ENCODE measurements around the gene REC114. TPM values are rescaled to one million over a fixed set of nuclear protein-coding genes. Genes with fewer than 3 reads are reported as not detected.

The REC114 gene
- total RNA-seq, 4 donors from 2014 or later = not detected

- H3K27me3 ChIP-seq = no peaks in the 10 kb centered on the region
- no peaks in the 10 kb centered on the region for H3K36me3 ChIP-seq
- no peak for DNase-seq
- TF ChIP-seq CTCF (IDR thresholded peaks at IDR 0.05) (no peak), POLR2A (IDR thresholded peaks at IDR 0.05) (no peak)
- intact Hi-C loops (cut with DNase I; ENCODE audit: low total_unique reads) = no loop called here
- H3K4me3 ChIP-seq = no peak overlapping the region
- no peaks in the 10 kb centered on the region for H3K9me3 ChIP-seq
- H3K27ac ChIP-seq = peak overlapping the region in 1 of 2 donors; percentile 77
- peaks cover 5 to 33% of the 10 kb centered on the region in 2 donors for H3K4me1 ChIP-seq
These were observed 164.4 kb downstream of the REC114 start for GRCh38 chr15:73607405-73607804.

- TF ChIP-seq CTCF (IDR thresholded peaks at IDR 0.05) (no peak), POLR2A (IDR thresholded peaks at IDR 0.05) (no peak)
- H3K36me3 ChIP-seq = no peaks in the 10 kb centered on the region
- H3K27me3 ChIP-seq = no peaks in the 10 kb centered on the region
- peak overlapping the region; percentile 27 to 77 for H3K27ac ChIP-seq
- intact Hi-C loops (cut with DNase I; ENCODE audit: low total_unique reads) = no loop called here
- H3K4me1 ChIP-seq = peaks cover 8 to 30% of the 10 kb centered on the region in 2 donors
- H3K4me3 ChIP-seq = no peak overlapping the region
- DNase-seq = no peak
- no peaks in the 10 kb centered on the region for H3K9me3 ChIP-seq
These were observed 164.9 kb downstream of the REC114 start for GRCh38 chr15:73607843-73608242.

GRCh38 chr15:73608475-73608874, 165.5 kb downstream of the REC114 start:
- no peak for DNase-seq
- Histone ChIP-seq H3K27me3 (no peaks in the 10 kb centered on the region), H3K4me3 (no peak overlapping the region), H3K36me3 (no peaks in the 10 kb centered on the region), H3K27ac (peak overlapping the region; percentile 27 to 60), H3K4me1 (peaks cover 15 to 30% of the 10 kb centered on the region in 2 donors), H3K9me3 (no peaks in the 10 kb centered on the region)
- intact Hi-C loops (cut with DNase I; ENCODE audit: low total_unique reads) = no loop called here
- TF ChIP-seq POLR2A (IDR thresholded peaks at IDR 0.05) (no peak), CTCF (IDR thresholded peaks at IDR 0.05) (no peak)

- Histone ChIP-seq H3K27me3 (no peaks in the 10 kb centered on the region), H3K36me3 (no peaks in the 10 kb centered on the region), H3K4me1 (peaks cover 15 to 28% of the 10 kb centered on the region in 2 donors), H3K4me3 (no peak overlapping the region), H3K9me3 (no peaks in the 10 kb centered on the region), H3K27ac (peak overlapping the region; percentile 39 to 60)
- no peak for DNase-seq
- intact Hi-C loops (cut with DNase I; ENCODE audit: low total_unique reads) = no loop called here
- TF ChIP-seq CTCF (IDR thresholded peaks at IDR 0.05) (no peak), POLR2A (IDR thresholded peaks at IDR 0.05) (no peak)
These were observed 166.0 kb downstream of the REC114 start for GRCh38 chr15:73608941-73609340.

Other genes starting within 250 kb of the REC114 start
- under 1 TPM in 1 of 4 donors, not detected in 3; 0.07 TPM for gene HCN4, start 74.2 kb upstream of the REC114 start, total RNA-seq
- 100 to 1,000 TPM; 159 to 356 (median 215) TPM for gene NPTN, start 190.2 kb downstream of the REC114 start, total RNA-seq
- 10 to 100 TPM; 11.5 to 85.7 (median 30.0) TPM for gene CD276, start 241.2 kb downstream of the REC114 start, total RNA-seq

Measured in uterus (tissue), 4 donors.